ENCODE data around the gene ARHGEF39.

ARHGEF39 gene

GRCh38 chr9:35675204-35675603 lies 10.2 kb upstream of the ARHGEF39 start:
- DNase-seq (ENCODE audit: low spot score), result no peak

- no peak for DNase-seq (ENCODE audit: low spot score)
Observed at GRCh38 chr9:35674025-35674361, 9.0 kb upstream of the ARHGEF39 start.

DNA sequence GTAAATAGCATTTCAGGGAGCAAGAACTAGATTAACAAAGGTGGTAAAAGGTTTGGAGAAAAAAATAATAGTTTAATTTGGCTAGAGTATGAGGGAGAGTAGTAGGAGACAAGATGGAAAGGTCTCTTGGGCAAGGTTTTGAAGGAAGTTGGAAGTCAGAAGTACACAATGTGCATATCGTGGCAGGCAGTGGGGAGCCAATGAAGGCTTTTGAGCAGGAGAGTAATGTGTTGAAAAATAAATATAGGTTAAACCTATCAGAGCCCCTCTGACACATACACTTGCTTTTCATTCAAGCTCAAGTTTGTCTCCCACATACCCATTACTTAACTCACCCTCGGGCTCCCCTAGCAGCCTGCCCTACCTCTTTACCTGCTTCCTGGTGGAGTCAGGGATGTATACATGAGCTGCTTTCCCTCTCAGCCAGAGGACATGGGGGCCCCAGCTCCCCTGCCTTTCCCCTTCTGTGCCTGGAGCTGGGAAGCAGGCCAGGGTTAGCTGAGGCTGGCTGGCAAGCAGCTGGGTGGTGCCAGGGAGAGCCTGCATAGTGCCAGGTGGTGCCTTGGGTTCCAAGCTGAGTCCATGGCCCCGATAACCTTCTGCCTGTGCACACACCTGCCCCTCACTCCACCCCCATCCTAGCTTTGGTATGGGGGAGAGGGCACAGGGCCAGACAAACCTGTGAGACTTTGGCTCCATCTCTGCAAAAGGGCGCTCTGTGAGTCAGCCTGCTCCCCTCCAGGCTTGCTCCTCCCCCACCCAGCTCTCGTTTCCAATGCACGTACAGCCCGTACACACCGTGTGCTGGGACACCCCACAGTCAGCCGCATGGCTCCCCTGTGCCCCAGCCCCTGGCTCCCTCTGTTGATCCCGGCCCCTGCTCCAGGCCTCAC lies 8.4 kb upstream of the ARHGEF39 start, which contains the start of gene CA9:
Gene CA9 (plus strand): TSS at position 797 of the 893 bp plus-strand sequence. CDS start 32 bp downstream, at position 829.
- DNase-seq (ENCODE audit: low spot score), result no peak

- DNase-seq (ENCODE audit: low spot score), result no peak
Observed at GRCh38 chr9:35669331-35670145, 4.5 kb upstream of the ARHGEF39 start.

DNA sequence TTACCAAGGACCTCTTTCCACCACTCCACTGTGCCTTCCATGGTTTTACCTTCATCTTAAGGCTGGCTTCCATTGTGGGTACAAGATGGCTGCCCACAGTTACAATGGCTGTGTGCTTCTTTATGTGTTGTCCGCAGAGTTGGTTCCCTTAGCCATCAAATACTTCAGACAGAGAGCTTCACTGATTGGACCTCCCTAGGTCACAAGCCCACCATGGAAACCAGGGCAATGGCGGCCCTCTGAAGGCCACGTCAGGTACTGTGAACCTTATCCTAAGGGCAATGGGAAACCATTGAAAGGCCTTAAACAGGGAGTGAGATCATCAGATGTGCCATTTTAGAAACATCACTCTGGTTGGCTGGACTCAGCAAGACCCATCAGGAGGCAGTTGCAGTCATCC lies 2.9 kb upstream of the ARHGEF39 start:
- no peak for DNase-seq (ENCODE audit: low spot score)

DNA sequence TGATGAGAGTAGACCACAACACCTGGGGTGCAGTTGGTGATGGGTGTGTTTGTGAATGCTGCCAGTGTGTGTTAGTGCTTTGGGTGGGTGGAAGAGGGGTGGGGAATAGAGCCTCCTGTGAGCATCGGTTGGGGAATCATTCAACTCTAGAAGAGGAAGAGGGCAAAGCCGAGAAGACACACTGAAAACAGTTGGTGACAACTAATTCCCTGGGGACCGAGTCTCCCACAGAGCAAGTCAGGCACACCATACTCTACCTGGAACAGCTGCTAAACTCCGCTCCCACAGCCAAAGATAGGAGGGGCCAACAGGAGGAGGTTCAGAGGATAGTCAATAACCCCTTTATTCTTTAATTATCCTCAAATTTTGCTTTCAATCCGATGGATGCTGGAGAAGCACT lies 1.6 kb upstream of the ARHGEF39 start:
- no peak for DNase-seq (ENCODE audit: low spot score)

DNA sequence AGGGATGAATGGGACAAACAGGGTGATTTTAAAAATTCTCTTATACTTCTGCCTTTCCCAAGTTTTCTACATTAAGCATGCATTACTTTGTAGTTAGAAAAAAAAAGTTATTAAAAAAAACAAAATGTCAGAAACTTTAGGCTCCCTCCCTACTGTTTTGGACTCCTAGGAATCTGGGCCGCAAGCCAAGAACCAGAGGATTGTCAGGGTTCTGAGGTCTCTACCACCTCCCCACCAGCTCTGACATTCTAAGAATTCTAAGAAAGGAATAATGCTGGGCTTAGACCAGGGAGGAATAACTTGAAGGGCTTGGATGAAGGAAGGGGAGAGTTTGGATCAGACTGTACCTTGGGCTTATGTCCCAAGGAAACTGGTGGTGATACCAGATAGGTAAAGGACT lies 1.1 kb upstream of the ARHGEF39 start:
- DNase-seq (ENCODE audit: low spot score), result no peak

DNA sequence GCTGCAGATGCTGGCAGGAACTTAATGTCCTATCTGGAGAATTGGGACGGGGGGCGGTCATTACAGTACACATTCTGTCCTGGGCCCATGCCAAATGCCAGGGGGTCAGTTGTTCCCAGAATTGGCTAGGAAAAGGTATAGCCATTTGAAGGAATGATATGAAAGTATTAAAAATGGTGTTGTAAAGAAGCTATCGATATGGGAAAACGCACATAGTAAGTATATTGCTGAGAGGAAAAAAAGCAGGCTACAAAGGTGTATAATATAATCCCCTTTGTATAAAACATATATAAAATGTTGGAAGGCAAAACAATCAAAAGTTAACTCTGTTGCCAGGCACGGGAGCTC lies 450 bp upstream of the ARHGEF39 start:
- DNase-seq (ENCODE audit: low spot score), result no peak

DNA sequence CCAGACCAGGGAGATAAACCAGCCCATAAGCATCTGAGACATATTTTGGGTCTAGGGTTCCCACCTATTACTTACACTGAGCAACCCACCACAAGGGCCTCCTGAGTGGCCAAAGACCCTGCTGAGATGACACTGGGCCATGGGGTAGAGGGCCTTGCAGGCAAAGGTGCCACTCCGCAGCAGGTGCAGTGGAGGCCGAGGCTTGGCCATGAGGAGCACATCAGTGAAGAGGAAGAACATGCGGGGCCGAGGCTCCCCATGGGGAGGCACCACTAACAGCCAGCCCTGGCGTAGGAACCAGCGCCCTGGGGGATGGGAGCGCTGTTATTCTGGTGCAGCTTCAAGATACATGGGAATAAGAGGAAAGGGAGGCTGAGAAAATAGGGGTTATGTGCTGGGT lies 2.6 kb downstream of the ARHGEF39 start:
- DNase-seq (ENCODE audit: low spot score), result no peak

- no peak for DNase-seq (ENCODE audit: low spot score)
Observed at GRCh38 chr9:35661756-35662350, 3.1 kb downstream of the ARHGEF39 start.

GRCh38 chr9:35660966-35661415 lies 4.0 kb downstream of the ARHGEF39 start:
- no peak for DNase-seq (ENCODE audit: low spot score)

DNA sequence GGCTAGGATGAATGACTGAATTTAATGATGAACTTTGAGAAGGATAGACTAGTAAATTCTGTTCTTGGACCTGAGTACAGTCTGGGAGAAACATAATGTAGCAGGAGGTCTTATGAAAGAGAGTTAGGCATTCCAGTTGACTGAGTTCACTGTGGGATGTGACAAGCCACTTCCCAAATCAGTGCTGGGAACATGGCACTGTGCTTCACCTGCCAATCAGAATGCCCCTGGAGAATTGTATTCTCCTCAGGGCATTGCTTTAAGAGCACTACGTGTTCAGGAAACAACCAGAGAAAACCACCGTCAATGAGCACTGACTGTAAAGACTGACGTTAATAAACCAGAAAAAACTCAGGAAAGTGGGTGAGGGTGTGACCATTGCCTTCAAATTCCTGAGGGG lies 5.7 kb downstream of the ARHGEF39 start:
- DNase-seq (ENCODE audit: low spot score), result no peak

GRCh38 chr9:35658968-35659220 lies 6.1 kb downstream of the ARHGEF39 start:
- DNase-seq (ENCODE audit: low spot score), result no peak

DNA sequence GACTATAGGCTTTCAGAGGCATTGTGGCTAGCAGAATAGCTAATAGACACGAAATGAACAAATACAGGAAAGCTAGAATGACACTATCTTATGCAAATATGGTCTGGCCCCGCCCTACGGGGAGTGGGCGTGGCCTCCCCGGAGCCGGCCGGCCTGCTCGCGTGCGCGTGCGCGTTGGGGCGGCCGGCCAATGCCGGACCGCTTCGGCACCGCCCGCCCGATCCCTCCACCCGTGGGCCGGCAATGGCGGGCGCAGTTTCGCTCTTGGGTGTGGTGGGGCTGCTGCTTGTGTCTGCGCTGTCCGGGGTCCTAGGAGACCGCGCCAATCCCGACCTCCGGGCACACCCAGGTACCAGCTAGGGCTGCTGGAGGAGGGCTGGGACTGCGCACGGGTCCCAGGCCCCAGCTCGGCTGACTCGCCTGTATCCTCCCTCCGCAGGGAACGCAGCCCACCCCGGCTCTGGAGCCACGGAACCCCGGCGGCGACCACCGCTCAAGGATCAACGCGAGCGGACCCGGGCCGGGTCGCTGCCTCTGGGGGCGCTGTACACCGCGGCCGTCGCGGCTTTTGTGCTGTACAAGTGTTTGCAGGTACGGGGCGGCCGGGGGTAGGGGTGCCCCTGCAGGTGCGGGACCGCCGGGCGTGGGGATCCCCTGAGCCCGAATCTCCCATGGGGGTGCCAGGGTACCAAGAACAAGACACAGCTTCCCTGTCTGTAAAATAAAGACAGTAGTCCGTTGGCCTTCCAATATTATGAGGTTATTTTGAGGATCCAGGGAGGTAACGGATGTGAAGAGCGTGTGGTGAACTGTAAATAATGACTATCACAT lies 6.6 kb downstream of the ARHGEF39 start, which contains the start of gene CCDC107:
Gene CCDC107 (plus strand): TSS at position 156 of the 831 bp plus-strand sequence. CDS start 88 bp downstream, at position 244.
- peak; percentile 92 for DNase-seq (ENCODE audit: low spot score)

DNA sequence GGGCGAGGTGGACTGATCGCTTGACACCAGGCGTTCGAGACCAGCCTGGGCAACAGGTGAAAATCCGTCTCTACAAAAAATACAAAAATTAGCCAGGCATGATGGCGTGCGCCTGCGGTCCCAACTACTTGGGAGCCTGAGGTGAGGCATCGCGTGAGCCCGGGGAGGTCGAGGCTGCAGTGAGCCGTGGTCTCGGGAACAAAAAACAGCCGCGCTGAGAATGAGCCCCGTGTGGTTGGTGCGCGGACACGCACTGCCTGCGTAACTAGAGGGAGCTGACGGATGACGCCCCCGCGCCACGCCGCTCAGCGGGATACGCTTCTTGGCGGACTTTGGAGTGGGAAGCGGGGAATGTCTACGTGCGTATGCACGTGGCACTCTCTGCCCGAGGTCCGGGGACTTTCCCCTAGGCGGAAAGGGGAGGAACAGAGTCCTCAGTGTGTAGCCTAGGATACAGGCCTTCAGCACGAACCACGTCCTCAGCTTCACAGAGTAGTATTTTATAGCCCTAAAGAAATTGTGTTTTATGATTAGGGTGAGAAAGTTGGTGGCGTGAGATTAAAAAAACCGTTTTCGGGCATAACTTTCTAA lies 7.4 kb downstream of the ARHGEF39 start, which contains the start of gene RMRP:
Gene RMRP (minus strand): TSS at position 474 of the 591 bp plus-strand sequence.
- peak; percentile 99 for DNase-seq (ENCODE audit: low spot score)

DNA sequence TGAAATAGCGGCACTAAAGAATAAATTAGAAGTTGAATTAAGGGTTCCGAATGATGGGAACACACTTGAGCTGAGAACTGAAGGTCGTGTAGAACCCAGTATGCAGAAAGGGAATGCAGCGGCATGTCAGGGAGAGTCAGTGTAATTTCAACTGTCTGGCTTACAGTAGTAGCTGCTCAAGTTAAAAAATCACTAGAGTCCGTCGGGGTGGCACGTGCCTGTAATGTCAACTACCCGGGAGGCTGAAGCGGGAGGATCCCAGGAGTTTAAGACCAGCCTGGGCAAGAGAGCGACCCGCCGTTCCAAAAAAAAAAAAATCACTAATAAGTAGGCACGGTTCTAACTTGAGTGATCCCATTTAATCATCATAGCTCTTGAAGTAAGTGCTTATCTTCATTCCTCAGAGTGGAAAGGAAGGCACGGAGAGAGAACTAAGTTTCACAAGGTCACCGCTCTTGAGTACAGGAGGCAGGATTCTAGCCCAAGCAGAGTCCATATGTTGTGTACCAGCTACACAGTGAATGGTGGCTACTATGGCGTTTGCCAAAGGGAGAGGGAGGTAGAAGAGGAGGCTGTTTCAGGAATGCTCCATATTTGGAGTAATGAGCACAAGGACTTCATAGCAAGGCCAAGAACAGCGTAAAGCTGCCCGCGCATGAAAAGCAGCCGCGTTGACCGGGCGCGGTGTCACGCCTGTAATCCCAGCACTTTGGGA lies 8.0 kb downstream of the ARHGEF39 start:
- no peak for DNase-seq (ENCODE audit: low spot score)

GRCh38 chr9:35656348-35656747 lies 8.6 kb downstream of the ARHGEF39 start:
- DNase-seq (ENCODE audit: low spot score), result no peak

DNA sequence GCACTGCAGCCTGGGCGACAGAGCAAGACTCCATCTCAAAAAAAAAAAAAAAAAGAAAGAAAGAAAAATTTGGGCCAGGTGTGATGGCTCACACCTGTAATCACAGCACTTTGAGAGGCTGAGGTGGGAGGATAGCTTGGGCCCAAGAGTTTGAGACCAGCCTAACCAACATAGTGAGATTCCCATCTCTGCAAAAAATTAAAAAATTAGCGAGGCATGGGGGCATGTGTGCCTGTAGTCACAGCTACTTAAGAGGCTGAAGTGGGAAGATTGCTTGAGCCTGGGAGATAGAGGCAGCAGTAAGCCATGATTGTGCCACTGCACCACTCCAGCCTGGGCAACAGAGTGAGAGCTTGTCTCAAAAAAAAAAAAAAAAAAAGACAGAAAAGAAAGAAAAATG lies 11.4 kb downstream of the ARHGEF39 start:
- DNase-seq (ENCODE audit: low spot score), result no peak

DNA sequence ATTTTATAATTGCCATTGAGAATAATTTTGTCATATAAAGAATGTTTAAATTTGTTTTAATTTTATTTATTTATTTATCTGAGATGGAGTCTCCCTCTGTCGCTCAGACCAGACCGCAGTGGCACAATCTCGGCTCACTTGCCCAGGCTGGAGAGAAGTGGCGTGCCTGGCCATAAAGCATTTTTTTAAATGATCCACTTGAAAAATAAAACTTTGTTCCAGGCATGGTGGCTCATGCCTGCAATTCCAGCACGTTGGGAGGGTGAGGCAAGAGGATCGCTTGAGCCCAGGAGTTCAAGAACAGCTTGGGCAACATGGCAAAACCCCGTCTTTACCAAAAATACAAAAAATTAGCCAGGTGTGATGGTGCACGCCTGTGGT lies 12.2 kb downstream of the ARHGEF39 start:
- DNase-seq (ENCODE audit: low spot score), result no peak

DNA sequence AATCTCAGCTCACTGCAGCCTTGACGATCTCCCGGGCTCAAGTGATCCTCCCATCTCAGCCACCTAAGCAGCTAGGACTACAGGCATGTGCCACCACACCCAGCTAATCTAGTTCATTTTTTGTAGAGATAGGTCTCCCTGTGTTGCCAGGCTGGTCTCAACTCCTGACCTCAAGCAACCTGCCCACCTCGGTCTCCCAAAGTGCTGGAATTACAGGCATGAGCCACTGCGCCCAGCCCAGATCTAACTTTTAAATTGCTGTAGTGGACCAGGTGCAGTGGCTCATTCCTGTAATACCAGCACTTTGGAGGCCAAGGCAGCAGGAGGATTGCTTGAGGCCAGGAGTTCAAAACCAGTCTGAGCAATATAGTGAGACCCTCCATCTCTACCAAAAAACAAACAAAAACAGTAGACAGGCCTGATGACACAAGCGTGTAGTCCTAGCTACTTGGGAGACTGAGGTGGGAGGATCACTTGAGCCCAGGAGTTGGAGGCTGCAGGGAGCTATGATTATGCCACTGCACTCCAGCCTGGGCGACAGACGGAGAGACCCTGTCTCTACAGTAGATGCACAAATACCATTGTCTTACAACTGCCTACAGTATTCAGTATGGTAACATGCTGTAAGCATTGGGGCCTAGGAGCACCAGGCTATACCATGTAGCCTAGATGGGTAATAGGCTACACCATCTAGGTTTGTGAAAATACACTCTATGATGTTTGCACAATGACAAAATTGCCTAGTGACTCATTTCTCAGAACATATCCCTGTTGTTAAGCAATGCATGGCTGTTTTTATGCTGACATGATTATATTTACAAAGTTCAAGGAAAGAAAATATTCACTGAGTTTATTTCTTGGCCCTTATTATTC lies 12.8 kb downstream of the ARHGEF39 start:
- DNase-seq (ENCODE audit: low spot score), result no peak

All from globus pallidus (tissue), 1 donor.